Measurements from ENCODE around the gene WAC.
"Not testable (repeated sequence)": the region's sequence is repeated elsewhere in the genome, so short reads cannot be mapped to it uniquely, and the experiment has no call there.

WAC gene

GRCh38 chr10:28604567-28605536 is 71.9 kb downstream of the WAC start:
- in situ Hi-C loops (cut with MboI; ENCODE audit: low sequenced_read_pairs) = no loop called here

GRCh38 chr10:28606568-28606967 is 73.7 kb downstream of the WAC start:
- in situ Hi-C loops (cut with MboI; ENCODE audit: low sequenced_read_pairs) = no loop called here

GRCh38 chr10:28609636-28610035 is 76.7 kb downstream of the WAC start:
- in situ Hi-C loops (cut with MboI; ENCODE audit: low sequenced_read_pairs) = not testable (repeated sequence)

GRCh38 chr10:28612877-28613276 is 80.0 kb downstream of the WAC start:
- in situ Hi-C loops (cut with MboI; ENCODE audit: low sequenced_read_pairs) = no loop called here

GRCh38 chr10:28616514-28616913 is 83.6 kb downstream of the WAC start:
- in situ Hi-C loops (cut with MboI; ENCODE audit: low sequenced_read_pairs) = no loop called here

- in situ Hi-C loops (cut with MboI; ENCODE audit: low sequenced_read_pairs) = no loop called here
These were observed 86.5 kb downstream of the WAC start for GRCh38 chr10:28619455-28619854.

- in situ Hi-C loops (cut with MboI; ENCODE audit: low sequenced_read_pairs) = no loop called here
These were observed 87.3 kb downstream of the WAC start for GRCh38 chr10:28620251-28620650.

GRCh38 chr10:28623483-28623882 is 90.6 kb downstream of the WAC start:
- in situ Hi-C loops (cut with MboI; ENCODE audit: low sequenced_read_pairs) = no loop called here

GRCh38 chr10:28624351-28624750 is 91.4 kb downstream of the WAC start:
- in situ Hi-C loops (cut with MboI; ENCODE audit: low sequenced_read_pairs) = no loop called here

GRCh38 chr10:28627102-28627501 is 94.2 kb downstream of the WAC start:
- in situ Hi-C loops (cut with MboI; ENCODE audit: low sequenced_read_pairs) = no loop called here

- in situ Hi-C loops (cut with MboI; ENCODE audit: low sequenced_read_pairs) = no loop called here
These were observed 95.4 kb downstream of the WAC start for GRCh38 chr10:28628184-28628893.

- in situ Hi-C loops (cut with MboI; ENCODE audit: low sequenced_read_pairs) = no loop called here
These were observed 99.1 kb downstream of the WAC start for GRCh38 chr10:28631896-28632583.

GRCh38 chr10:28632584-28632945 is 99.6 kb downstream of the WAC start:
- in situ Hi-C loops (cut with MboI; ENCODE audit: low sequenced_read_pairs) = no loop called here

- in situ Hi-C loops (cut with MboI; ENCODE audit: low sequenced_read_pairs) = no loop called here
These were observed 100.8 kb downstream of the WAC start for GRCh38 chr10:28633750-28634149.

- in situ Hi-C loops (cut with MboI; ENCODE audit: low sequenced_read_pairs) = no loop called here
These were observed 104.4 kb downstream of the WAC start for GRCh38 chr10:28637346-28637745.

GRCh38 chr10:28638392-28638791 is 105.5 kb downstream of the WAC start:
- in situ Hi-C loops (cut with MboI; ENCODE audit: low sequenced_read_pairs) = no loop called here

GRCh38 chr10:28640551-28640950 is 107.6 kb downstream of the WAC start:
- in situ Hi-C loops (cut with MboI; ENCODE audit: low sequenced_read_pairs) = no loop called here

- in situ Hi-C loops (cut with MboI; ENCODE audit: low sequenced_read_pairs) = no loop called here
These were observed 111.7 kb downstream of the WAC start for GRCh38 chr10:28644647-28645046.

- in situ Hi-C loops (cut with MboI; ENCODE audit: low sequenced_read_pairs) = no loop called here
These were observed 119.2 kb downstream of the WAC start for GRCh38 chr10:28652106-28652505.

GRCh38 chr10:28652703-28653102 is 119.8 kb downstream of the WAC start:
- in situ Hi-C loops (cut with MboI; ENCODE audit: low sequenced_read_pairs) = no loop called here

GRCh38 chr10:28658824-28659223 is 125.9 kb downstream of the WAC start:
- in situ Hi-C loops (cut with MboI; ENCODE audit: low sequenced_read_pairs) = not testable (repeated sequence)
